Keratinocyte (primary cell): ENCODE results near the gene NLRP5. TPM values are rescaled to one million over a fixed set of nuclear protein-coding genes. Genes with fewer than 3 reads are reported as not detected.
"Not testable (repeated sequence)": the region's sequence is repeated elsewhere in the genome, so short reads cannot be mapped to it uniquely, and the experiment has no call there.

Experiments
- DNase-seq: peaks from one replicate; pipeline ENCODE4 v3.0.0-alpha.2; 2011; ENCODE audit warnings: low read depth, missing footprints, low spot score
- FAIRE-seq: peaks from 2 replicates; lab custom pipeline; 2011; peaks lifted over from hg19 to GRCh38; lab: Jason Lieb, UNC
- H2AFZ ChIP-seq: 2 replicates; pipeline ENCODE4 v1.6.0; 2012; ENCODE audit warnings: low read length, control low read depth, inconsistent platforms; ENCODE audit not compliant: control insufficient read depth
- H3K27ac ChIP-seq: 2 replicates; pipeline ENCODE4 v1.5.1; 2011; ENCODE audit warnings: low read length; ENCODE audit not compliant: control insufficient read depth, insufficient read depth
- H3K27me3 ChIP-seq: 3 replicates; pipeline ENCODE4 v1.6.0; 2011; ENCODE audit warnings: low read length; ENCODE audit not compliant: control insufficient read depth, insufficient read depth; ENCODE audit errors: extremely low read depth
- H3K36me3 ChIP-seq, 2 experiments: 2 replicates in 1 of 2; 3 replicates in 1 of 2; pipeline ENCODE4 v1.5.1; 2011; ENCODE audit warnings: low read length in 2 of 2, mild to moderate bottlenecking in 1 of 2; ENCODE audit not compliant: control insufficient read depth in 2 of 2, insufficient read depth in 2 of 2; ENCODE audit errors: extremely low read depth in 1 of 2
- H3K4me1 ChIP-seq: 3 replicates; pipeline ENCODE4 v1.5.1; 2011; ENCODE audit warnings: low read length; ENCODE audit not compliant: control insufficient read depth, insufficient read depth; ENCODE audit errors: extremely low read depth
- H3K4me2 ChIP-seq: 3 replicates; pipeline ENCODE4 v1.6.0; 2011; ENCODE audit warnings: low read depth, low read length; ENCODE audit not compliant: control insufficient read depth, insufficient read depth; ENCODE audit errors: extremely low read depth
- H3K4me3 ChIP-seq, 3 experiments: fragments of 200-600 bp in 1 of 3; sonication (generic) in 1 of 3; 2 replicates in 2 of 3; 3 replicates in 1 of 3; pipeline ENCODE4 v1.5.1; 2011 to 2016; ENCODE audit warnings: low read length in 3 of 3, mild to moderate bottlenecking in 3 of 3, control low read depth in 2 of 3, inconsistent platforms in 1 of 3, low read depth in 1 of 3, mixed read lengths in 1 of 3, mixed run types in 1 of 3, moderate library complexity in 1 of 3; ENCODE audit not compliant: control insufficient read depth in 2 of 3, insufficient read depth in 2 of 3; ENCODE audit errors: extremely low read depth in 1 of 3
- H3K79me2 ChIP-seq: 2 replicates; pipeline ENCODE4 v1.6.0; 2012; ENCODE audit warnings: low read length; ENCODE audit not compliant: control insufficient read depth, insufficient read depth
- H3K9ac ChIP-seq: 3 replicates; pipeline ENCODE4 v1.6.0; 2011; ENCODE audit warnings: low read length; ENCODE audit not compliant: control insufficient read depth, insufficient read depth; ENCODE audit errors: extremely low read depth
- H3K9me1 ChIP-seq: 3 replicates; pipeline ENCODE4 v1.6.0; 2011; ENCODE audit warnings: low read length; ENCODE audit not compliant: control insufficient read depth, insufficient read depth; ENCODE audit errors: extremely low read depth
- H3K9me3 ChIP-seq: 2 replicates; pipeline ENCODE4 v1.5.1; 2012; ENCODE audit warnings: low read depth, low read length; ENCODE audit not compliant: control insufficient read depth
- H4K20me1 ChIP-seq: 3 replicates; pipeline ENCODE4 v1.6.0; 2011; ENCODE audit warnings: low read length; ENCODE audit not compliant: control insufficient read depth, insufficient read depth; ENCODE audit errors: extremely low read depth
- EZH2 ChIP-seq: IDR thresholded peaks from one replicate; pipeline ENCODE4 v1.6.1; 2012; ENCODE audit warnings: inconsistent platforms, mild to moderate bottlenecking, low read length, moderate library complexity
- dilution Hi-C: fragments of 300-500 bp; cut with MboI; formaldehyde crosslinking; loops from one replicate; pipeline ENCODE4 v1.7.0; 2020; ENCODE audit warnings: low sequenced_read_pairs; ENCODE audit not compliant: extremely low pct_ligation_motif_present
- polyA plus RNA-seq, 5 experiments: library from polyadenylated mRNA; depleted of rRNA in 3 of 5; stranded (reverse) in 3 of 5; stranded (forward) in 1 of 5; unstranded in 1 of 5; fragments of >200 nt; gene quantifications; 1 replicate in 1 of 5; 2 replicates in 3 of 5; 3 replicates in 1 of 5; pipeline versions ENCODE4 v1.2.1 to v1.2.3, GENCODE V29; 2011 to 2012; ENCODE audit warnings: missing spikeins in 2 of 5, low read depth in 1 of 5, low replicate concordance in 1 of 5
- TF ChIP-seq, protein P1 (sequence below), 3 experiments: IDR thresholded peaks in 1 of 3; conservative IDR thresholded peaks in 1 of 3; optimal IDR thresholded peaks in 1 of 3; 2 replicates in 2 of 3; 3 replicates in 1 of 3; pipeline versions ENCODE3 to v1.5.1; 2011; ENCODE audit warnings: low read length in 3 of 3, mild to moderate bottlenecking in 3 of 3, moderate library complexity in 2 of 3, control low read depth in 1 of 3, inconsistent platforms in 1 of 3; ENCODE audit not compliant: insufficient read depth in 2 of 3; ENCODE audit errors: extremely low read depth in 1 of 3

Gene NLRP5
- polyA plus RNA-seq, 1 donor (not counting 4 experiments of a cell fraction or from before 2014, with no cell fraction given), result not detected

DNA sequence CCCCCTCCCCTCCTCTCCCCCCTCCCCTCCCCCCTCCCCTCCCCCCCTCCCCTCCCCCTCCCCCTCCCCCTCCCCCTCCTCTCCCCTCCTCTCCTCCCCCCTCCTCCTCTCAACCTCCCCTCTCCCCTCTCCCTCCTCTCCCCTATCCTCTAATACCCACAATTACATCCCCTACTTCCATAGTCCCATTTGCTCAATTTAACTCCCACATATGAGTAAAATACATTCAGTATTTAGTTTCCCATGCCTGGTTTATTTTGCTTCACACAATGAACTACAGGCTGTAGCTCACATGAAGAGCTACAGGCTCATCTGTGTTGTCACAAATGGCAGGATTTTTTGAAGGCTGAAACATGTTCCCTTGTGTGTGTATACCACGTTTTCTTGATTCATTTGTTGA is 6.9 kb downstream of the NLRP5 start:
- DNase-seq, result no peak
- H3K27me3 ChIP-seq, result no peaks in the 10 kb centered on the region
- H3K4me2 ChIP-seq, result no peak overlapping the region
- no peak for TF ChIP-seq EZH2
- TF ChIP-seq, protein P1, sequence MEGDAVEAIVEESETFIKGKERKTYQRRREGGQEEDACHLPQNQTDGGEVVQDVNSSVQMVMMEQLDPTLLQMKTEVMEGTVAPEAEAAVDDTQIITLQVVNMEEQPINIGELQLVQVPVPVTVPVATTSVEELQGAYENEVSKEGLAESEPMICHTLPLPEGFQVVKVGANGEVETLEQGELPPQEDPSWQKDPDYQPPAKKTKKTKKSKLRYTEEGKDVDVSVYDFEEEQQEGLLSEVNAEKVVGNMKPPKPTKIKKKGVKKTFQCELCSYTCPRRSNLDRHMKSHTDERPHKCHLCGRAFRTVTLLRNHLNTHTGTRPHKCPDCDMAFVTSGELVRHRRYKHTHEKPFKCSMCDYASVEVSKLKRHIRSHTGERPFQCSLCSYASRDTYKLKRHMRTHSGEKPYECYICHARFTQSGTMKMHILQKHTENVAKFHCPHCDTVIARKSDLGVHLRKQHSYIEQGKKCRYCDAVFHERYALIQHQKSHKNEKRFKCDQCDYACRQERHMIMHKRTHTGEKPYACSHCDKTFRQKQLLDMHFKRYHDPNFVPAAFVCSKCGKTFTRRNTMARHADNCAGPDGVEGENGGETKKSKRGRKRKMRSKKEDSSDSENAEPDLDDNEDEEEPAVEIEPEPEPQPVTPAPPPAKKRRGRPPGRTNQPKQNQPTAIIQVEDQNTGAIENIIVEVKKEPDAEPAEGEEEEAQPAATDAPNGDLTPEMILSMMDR (optimal IDR thresholded peaks at IDR 0.05 in 1 of 3, IDR thresholded peaks at IDR 0.05 in 1 of 3, conservative IDR thresholded peaks at IDR 0.05 in 1 of 3; ENCODE audit: extremely low read depth in 1 of 3, insufficient read depth in 2 of 3, low read length in 3 of 3), result no peak
- H3K79me2 ChIP-seq, result no peaks in the 10 kb centered on the region
- no peaks in the 10 kb centered on the region for H3K9me3 ChIP-seq
- no peak overlapping the region for H3K27ac ChIP-seq
- no peak for FAIRE-seq
- no peaks in the 10 kb centered on the region for H4K20me1 ChIP-seq
- H3K36me3 ChIP-seq, result no peaks in the 10 kb centered on the region
- dilution Hi-C loops, result no loop called here
- no peak overlapping the region for H3K9ac ChIP-seq
- no peak overlapping the region for H2AFZ ChIP-seq
- H3K9me1 ChIP-seq, result no peaks in the 10 kb centered on the region
- no peak overlapping the region for H3K4me3 ChIP-seq
- no peaks in the 10 kb centered on the region for H3K4me1 ChIP-seq

- Histone ChIP-seq H3K9me1 (no peaks in the 10 kb centered on the region), H3K27me3 (no peaks in the 10 kb centered on the region), H4K20me1 (no peaks in the 10 kb centered on the region), H3K36me3 (no peaks in the 10 kb centered on the region), H3K9me3 (peaks cover 4% of the 10 kb centered on the region), H3K4me1 (no peaks in the 10 kb centered on the region), H3K9ac (no peak overlapping the region), H3K4me2 (no peak overlapping the region), H3K4me3 (no peak overlapping the region), H3K27ac (no peak overlapping the region), H3K79me2 (no peaks in the 10 kb centered on the region), H2AFZ (no peak overlapping the region)
- dilution Hi-C loops, result no loop called here
- no peak for TF ChIP-seq EZH2
- DNase-seq (no peak), FAIRE-seq (no peak)
Measured at GRCh38 chr19:56014765-56015164, 28.2 kb downstream of the NLRP5 start.

DNA sequence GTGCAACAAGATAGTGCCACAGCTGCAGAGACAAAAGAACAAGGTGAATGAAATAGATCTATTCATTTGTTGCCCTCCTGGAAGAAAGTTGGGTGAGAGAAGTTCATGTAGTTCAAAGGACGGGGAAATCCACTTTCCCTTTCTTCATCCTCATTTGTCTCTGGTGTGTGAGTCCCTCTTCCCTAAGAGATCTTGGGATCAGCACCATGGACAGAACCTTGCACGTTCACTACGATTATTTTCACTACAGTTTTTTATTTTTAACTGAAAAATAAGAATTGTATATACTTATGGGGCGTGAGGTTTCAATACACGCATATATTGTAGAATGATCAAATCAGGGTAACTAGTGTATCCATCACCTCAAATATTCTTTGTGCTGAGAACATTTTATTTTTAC is 29.2 kb downstream of the NLRP5 start:
- FAIRE-seq (no peak), DNase-seq (no peak)
- Histone ChIP-seq H3K27me3 (no peaks in the 10 kb centered on the region), H3K27ac (no peak overlapping the region), H3K9me1 (no peaks in the 10 kb centered on the region), H3K4me3 (no peak overlapping the region), H3K9me3 (no peaks in the 10 kb centered on the region), H3K36me3 (no peaks in the 10 kb centered on the region), H4K20me1 (no peaks in the 10 kb centered on the region), H3K4me1 (no peaks in the 10 kb centered on the region), H2AFZ (no peak overlapping the region), H3K79me2 (no peaks in the 10 kb centered on the region), H3K9ac (no peak overlapping the region), H3K4me2 (no peak overlapping the region)
- TF ChIP-seq, protein P1 (optimal IDR thresholded peaks at IDR 0.05 in 1 of 3, IDR thresholded peaks at IDR 0.05 in 1 of 3, conservative IDR thresholded peaks at IDR 0.05 in 1 of 3; ENCODE audit: extremely low read depth in 1 of 3, insufficient read depth in 2 of 3, low read length in 3 of 3), result no peak
- TF ChIP-seq EZH2, result no peak
- dilution Hi-C loops, result no loop called here

- H3K36me3 ChIP-seq, FAIRE-seq: not testable (repeated sequence)
Measured at GRCh38 chr19:56019325-56019724, 32.8 kb downstream of the NLRP5 start.

More at GRCh38 chr19:56019325-56019724, 32.8 kb downstream of the NLRP5 start:
- H3K9me1 ChIP-seq, dilution Hi-C loops, DNase-seq, H3K27ac ChIP-seq, H4K20me1 ChIP-seq, H3K27me3 ChIP-seq, H3K4me1 ChIP-seq, H3K4me3 ChIP-seq, H3K4me2 ChIP-seq, H2AFZ ChIP-seq, H3K79me2 ChIP-seq, H3K9ac ChIP-seq, H3K9me3 ChIP-seq: not testable (repeated sequence)
